ENCODE measurements around the gene FLOT1.
A peak's percentile ranks its signal among the peaks of the same experiment; 100 is the strongest.

DNA sequence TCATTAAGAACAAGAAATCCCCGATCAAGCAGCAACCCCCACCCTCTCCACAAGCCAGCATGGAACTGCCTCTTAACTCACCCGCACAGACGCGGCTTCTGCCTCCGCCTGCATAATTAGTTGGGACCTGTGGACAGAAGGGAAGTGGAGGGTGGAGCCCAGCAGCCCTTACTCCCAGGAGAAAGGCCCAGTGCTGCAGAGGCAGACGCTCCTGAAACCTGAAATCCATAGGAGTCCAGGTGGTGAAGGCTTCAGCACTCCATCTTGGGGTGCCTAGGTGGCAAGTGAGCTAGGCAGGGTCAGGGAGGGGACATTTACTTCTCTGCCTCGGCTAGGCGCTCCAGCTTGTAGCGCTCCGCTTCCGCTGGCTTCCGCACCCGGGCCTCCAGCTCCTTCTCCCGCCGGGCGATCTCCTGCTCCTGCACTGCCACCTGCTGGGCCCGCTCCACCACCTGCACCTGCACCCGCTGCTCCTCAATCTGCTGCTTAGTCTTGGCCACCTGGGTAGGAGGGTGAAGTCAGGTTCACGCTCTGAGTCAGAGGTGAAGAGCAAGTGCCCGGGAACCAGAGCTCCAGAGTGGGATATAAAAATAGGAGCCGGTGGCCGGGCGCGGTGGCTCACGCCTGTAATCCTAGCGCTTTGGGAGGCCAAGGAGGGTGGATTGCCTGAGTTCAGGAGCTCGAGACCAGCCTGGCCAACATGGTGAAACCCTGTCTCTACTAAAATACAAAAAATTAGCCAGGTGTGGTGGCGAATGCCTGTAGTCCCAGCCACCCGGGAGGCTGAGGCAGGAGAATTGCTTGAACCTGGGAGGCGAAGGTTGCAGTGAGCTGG lies 11.7 kb downstream of the FLOT1 start:
- TF ChIP-seq POLR2A (IDR thresholded peaks at IDR 0.05; ENCODE audit: low read depth, low read length) (no peak), CHD1 (IDR thresholded peaks at IDR 0.05; ENCODE audit: low read depth, low read length) (no peak), MAFK (IDR thresholded peaks at IDR 0.05; ENCODE audit: low read depth, low read length) (no peak), RFX5 (IDR thresholded peaks at IDR 0.05; ENCODE audit: low read depth, low read length) (no peak), FOS (IDR thresholded peaks at IDR 0.05; ENCODE audit: low read depth, low read length) (no peak), RAD21 (IDR thresholded peaks at IDR 0.05; ENCODE audit: low read length) (peak; percentile 43), SMC3 (IDR thresholded peaks at IDR 0.05; ENCODE audit: low read depth, low read length) (0 out of 2 replicates have a peak, but pooled peaks have one; percentile 7)
- TF ChIP-seq, protein P1, sequence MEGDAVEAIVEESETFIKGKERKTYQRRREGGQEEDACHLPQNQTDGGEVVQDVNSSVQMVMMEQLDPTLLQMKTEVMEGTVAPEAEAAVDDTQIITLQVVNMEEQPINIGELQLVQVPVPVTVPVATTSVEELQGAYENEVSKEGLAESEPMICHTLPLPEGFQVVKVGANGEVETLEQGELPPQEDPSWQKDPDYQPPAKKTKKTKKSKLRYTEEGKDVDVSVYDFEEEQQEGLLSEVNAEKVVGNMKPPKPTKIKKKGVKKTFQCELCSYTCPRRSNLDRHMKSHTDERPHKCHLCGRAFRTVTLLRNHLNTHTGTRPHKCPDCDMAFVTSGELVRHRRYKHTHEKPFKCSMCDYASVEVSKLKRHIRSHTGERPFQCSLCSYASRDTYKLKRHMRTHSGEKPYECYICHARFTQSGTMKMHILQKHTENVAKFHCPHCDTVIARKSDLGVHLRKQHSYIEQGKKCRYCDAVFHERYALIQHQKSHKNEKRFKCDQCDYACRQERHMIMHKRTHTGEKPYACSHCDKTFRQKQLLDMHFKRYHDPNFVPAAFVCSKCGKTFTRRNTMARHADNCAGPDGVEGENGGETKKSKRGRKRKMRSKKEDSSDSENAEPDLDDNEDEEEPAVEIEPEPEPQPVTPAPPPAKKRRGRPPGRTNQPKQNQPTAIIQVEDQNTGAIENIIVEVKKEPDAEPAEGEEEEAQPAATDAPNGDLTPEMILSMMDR (conservative IDR thresholded peaks at IDR 0.05; ENCODE audit: low read depth, low read length): peak; percentile 44
- TF ChIP-seq, protein P2, sequence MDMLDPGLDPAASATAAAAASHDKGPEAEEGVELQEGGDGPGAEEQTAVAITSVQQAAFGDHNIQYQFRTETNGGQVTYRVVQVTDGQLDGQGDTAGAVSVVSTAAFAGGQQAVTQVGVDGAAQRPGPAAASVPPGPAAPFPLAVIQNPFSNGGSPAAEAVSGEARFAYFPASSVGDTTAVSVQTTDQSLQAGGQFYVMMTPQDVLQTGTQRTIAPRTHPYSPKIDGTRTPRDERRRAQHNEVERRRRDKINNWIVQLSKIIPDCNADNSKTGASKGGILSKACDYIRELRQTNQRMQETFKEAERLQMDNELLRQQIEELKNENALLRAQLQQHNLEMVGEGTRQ (IDR thresholded peaks at IDR 0.05; ENCODE audit: low read depth, low read length): no peak
- TF ChIP-seq, protein P3, sequence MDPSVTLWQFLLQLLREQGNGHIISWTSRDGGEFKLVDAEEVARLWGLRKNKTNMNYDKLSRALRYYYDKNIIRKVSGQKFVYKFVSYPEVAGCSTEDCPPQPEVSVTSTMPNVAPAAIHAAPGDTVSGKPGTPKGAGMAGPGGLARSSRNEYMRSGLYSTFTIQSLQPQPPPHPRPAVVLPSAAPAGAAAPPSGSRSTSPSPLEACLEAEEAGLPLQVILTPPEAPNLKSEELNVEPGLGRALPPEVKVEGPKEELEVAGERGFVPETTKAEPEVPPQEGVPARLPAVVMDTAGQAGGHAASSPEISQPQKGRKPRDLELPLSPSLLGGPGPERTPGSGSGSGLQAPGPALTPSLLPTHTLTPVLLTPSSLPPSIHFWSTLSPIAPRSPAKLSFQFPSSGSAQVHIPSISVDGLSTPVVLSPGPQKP (IDR thresholded peaks at IDR 0.05; ENCODE audit: borderline replicate concordance, low read depth, low read length): no peak
